Measurements from ENCODE around the gene NUMA1. TPM values are rescaled to one million over a fixed set of nuclear protein-coding genes. Genes with fewer than 3 reads are reported as not detected.

Gene NUMA1
- total and polyA plus RNA-seq, 2 of the 8 experiments (the other 6 are each of a cell fraction or from before 2014, with no cell fraction given): 101 to 107 TPM

GRCh38 chr11:72084965-72085364 lies 4.6 kb upstream of the NUMA1 start (continued):
- no peak for TF ChIP-seq CTCF (IDR thresholded peaks at IDR 0.05; ENCODE audit: control extremely low read depth in 1 of 3, insufficient read depth in 1 of 3, low read depth in 1 of 3, low read length in 3 of 3)
- no peak for TF ChIP-seq KDM1A (IDR thresholded peaks at IDR 0.05; ENCODE audit: borderline replicate concordance, low read length)
- TF ChIP-seq HDAC6 (IDR thresholded peaks at IDR 0.05; ENCODE audit: low read depth, low read length): no peak
- TF ChIP-seq CBX8 (IDR thresholded peaks at IDR 0.05; ENCODE audit: borderline replicate concordance, low read depth, low read length): no peak
- no peak for TF ChIP-seq BACH1 (IDR thresholded peaks at IDR 0.05; ENCODE audit: low read length)
- TF ChIP-seq CTBP2 (IDR thresholded peaks at IDR 0.05; ENCODE audit: borderline replicate concordance, insufficient read depth, insufficient read length, low read length): no peak
- no peak for TF ChIP-seq TCF12 (IDR thresholded peaks at IDR 0.05; ENCODE audit: low read depth, low read length)
